ENCODE data around the gene KCTD14.

- TF ChIP-seq EZH2phosphoT487 (IDR thresholded peaks at IDR 0.05; ENCODE audit: low read length), result no peak
- TF ChIP-seq CTCF (IDR thresholded peaks at IDR 0.05; ENCODE audit: low read length), result no peak
These were observed 7.2 kb downstream of the KCTD14 start for GRCh38 chr11:78015878-78016277.

Measured in MM.1S (cell line).